ENCODE results near the gene SLCO4A1. TPM values are rescaled to one million over a fixed set of nuclear protein-coding genes. Genes with fewer than 3 reads are reported as not detected.

The SLCO4A1 gene
- total and polyA plus RNA-seq, 2 donors (not counting 1 experiment from before 2014, with no cell fraction given), result 2.1 to 79.5 TPM

DNA sequence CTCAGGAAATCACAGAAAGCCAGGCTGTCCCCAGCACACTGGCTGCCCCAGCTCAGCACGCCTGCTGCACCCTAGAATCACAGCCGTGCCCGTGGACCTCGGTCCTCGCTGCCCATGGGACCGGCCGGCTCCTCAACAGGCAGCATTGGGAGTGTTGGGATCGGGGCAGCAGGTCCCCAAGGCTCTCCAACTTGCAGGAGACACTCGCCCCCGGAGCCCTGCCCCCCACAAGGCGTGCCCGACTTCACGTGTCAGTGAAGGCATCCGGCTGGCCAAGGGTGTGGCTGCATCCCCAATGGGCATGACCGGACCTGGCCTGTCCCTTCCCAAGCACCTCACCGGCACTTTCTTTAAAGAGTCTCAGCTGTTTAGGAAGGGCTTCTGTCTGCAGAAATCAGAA lies 63.3 kb downstream of the SLCO4A1 start:
- Histone ChIP-seq H3K4me1 (ENCODE audit: control insufficient read depth in 2 of 2, insufficient read depth in 2 of 2, low read length in 2 of 2) (peaks cover 0 to 4% of the 10 kb centered on the region in 2 donors), H2AFZ (ENCODE audit: insufficient read depth, low read depth, low read length, poor library complexity, severe bottlenecking) (no peak overlapping the region), H3K27ac (ENCODE audit: low read length in 2 of 2) (no peak overlapping the region), H4K20me1 (ENCODE audit: control insufficient read depth, insufficient read depth, low read length, poor library complexity, severe bottlenecking) (no peaks in the 10 kb centered on the region), H3K4me2 (replicated peaks; ENCODE audit: low read depth, low read length, poor library complexity, severe bottlenecking) (no peak overlapping the region), H3K9ac (ENCODE audit: low read length) (no peak overlapping the region), H3K79me2 (ENCODE audit: control insufficient read depth, insufficient read depth, low read length) (no peaks in the 10 kb centered on the region), H3K9me3 (ENCODE audit: control extremely low read depth in 1 of 3, control insufficient read depth in 2 of 3, insufficient read depth in 1 of 3, low read length in 2 of 3) (no peaks in the 10 kb centered on the region), H3K4me3 (ENCODE audit: control extremely low read depth in 1 of 5, extremely low read depth in 1 of 5, insufficient read depth in 1 of 5, low read depth in 2 of 5, low read length in 4 of 5) (no peak overlapping the region), H3K27me3 (replicated peaks in 1 of 4; ENCODE audit: control extremely low read depth in 1 of 4, control insufficient read depth in 3 of 4, insufficient read depth in 4 of 4, low read length in 3 of 4) (peaks cover 0 to 31% (median 9%) of the 10 kb centered on the region in 4 experiments), H3K36me3 (replicated peaks in 1 of 2; ENCODE audit: control extremely low read depth in 1 of 2, control insufficient read depth in 1 of 2, extremely low read depth in 1 of 2, insufficient read depth in 2 of 2, low read length in 1 of 2) (no peaks in the 10 kb centered on the region)
- intact Hi-C loops (cut with micrococcal nuclease), result no loop called here
- TF ChIP-seq, protein P1, sequence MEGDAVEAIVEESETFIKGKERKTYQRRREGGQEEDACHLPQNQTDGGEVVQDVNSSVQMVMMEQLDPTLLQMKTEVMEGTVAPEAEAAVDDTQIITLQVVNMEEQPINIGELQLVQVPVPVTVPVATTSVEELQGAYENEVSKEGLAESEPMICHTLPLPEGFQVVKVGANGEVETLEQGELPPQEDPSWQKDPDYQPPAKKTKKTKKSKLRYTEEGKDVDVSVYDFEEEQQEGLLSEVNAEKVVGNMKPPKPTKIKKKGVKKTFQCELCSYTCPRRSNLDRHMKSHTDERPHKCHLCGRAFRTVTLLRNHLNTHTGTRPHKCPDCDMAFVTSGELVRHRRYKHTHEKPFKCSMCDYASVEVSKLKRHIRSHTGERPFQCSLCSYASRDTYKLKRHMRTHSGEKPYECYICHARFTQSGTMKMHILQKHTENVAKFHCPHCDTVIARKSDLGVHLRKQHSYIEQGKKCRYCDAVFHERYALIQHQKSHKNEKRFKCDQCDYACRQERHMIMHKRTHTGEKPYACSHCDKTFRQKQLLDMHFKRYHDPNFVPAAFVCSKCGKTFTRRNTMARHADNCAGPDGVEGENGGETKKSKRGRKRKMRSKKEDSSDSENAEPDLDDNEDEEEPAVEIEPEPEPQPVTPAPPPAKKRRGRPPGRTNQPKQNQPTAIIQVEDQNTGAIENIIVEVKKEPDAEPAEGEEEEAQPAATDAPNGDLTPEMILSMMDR (IDR thresholded peaks at IDR 0.05), result no peak
- TF ChIP-seq EZH2 (IDR thresholded peaks at IDR 0.05; ENCODE audit: borderline replicate concordance, insufficient read depth, low read depth, low read length, poor library complexity, severe bottlenecking), result no peak
- POLR2A ChIA-PET, result no interaction called here
- H3K27ac Mint-ChIP-seq, result no peak overlapping the region
- CTCF ChIA-PET, result interaction anchor here (1.6 kb wide), 1 partner anchor 79 kb away, joined by 3 read pairs; no protein-coding TSS in a partner anchor
- H3K9me3 Mint-ChIP-seq (ENCODE audit: insufficient read depth), result no peaks in the 10 kb centered on the region
- no peak overlapping the region for H3K4me3 Mint-ChIP-seq
- H3K27me3 Mint-ChIP-seq, result peaks cover 31% of the 10 kb centered on the region
- DNase-seq (no peak), ATAC-seq (ENCODE audit: low read depth) (no peak)
- 88% methylated on average over 16 of the region's 16 CpGs for WGBS (ENCODE audit: insufficient coverage)
- H3K4me1 Mint-ChIP-seq, result peaks cover 4% of the 10 kb centered on the region

- H3K27ac ChIP-seq (ENCODE audit: low read length in 2 of 2), result no peak overlapping the region
- intact Hi-C loops (cut with micrococcal nuclease), result no loop called here
- H3K79me2 ChIP-seq (ENCODE audit: control insufficient read depth, insufficient read depth, low read length), result no peaks in the 10 kb centered on the region
- Mint-ChIP-seq H3K9me3 (ENCODE audit: insufficient read depth) (no peaks in the 10 kb centered on the region), H3K27me3 (peaks cover 34% of the 10 kb centered on the region), H3K4me3 (no peak overlapping the region), H3K4me1 (peaks cover 4% of the 10 kb centered on the region), H3K27ac (no peak overlapping the region)
- no peaks in the 10 kb centered on the region for H4K20me1 ChIP-seq (ENCODE audit: control insufficient read depth, insufficient read depth, low read length, poor library complexity, severe bottlenecking)
- no peak overlapping the region for H3K9ac ChIP-seq (ENCODE audit: low read length)
- H3K4me2 ChIP-seq (replicated peaks; ENCODE audit: low read depth, low read length, poor library complexity, severe bottlenecking), result no peak overlapping the region
- H3K9me3 ChIP-seq (ENCODE audit: control extremely low read depth in 1 of 3, control insufficient read depth in 2 of 3, insufficient read depth in 1 of 3, low read length in 2 of 3), result no peaks in the 10 kb centered on the region
- ChIA-PET POLR2A (no interaction called here), CTCF (interaction anchor here (1.6 kb wide), 1 partner anchor 79 kb away, joined by 3 read pairs; no protein-coding TSS in a partner anchor)
- WGBS (ENCODE audit: insufficient coverage), result 88% methylated on average over 12 of the region's 12 CpGs
- peaks cover 0 to 4% of the 10 kb centered on the region in 2 donors for H3K4me1 ChIP-seq (ENCODE audit: control insufficient read depth in 2 of 2, insufficient read depth in 2 of 2, low read length in 2 of 2)
- ATAC-seq (ENCODE audit: low read depth) (no peak), DNase-seq (no peak)
- H3K4me3 ChIP-seq (ENCODE audit: control extremely low read depth in 1 of 5, extremely low read depth in 1 of 5, insufficient read depth in 1 of 5, low read depth in 2 of 5, low read length in 4 of 5), result no peak overlapping the region
- H2AFZ ChIP-seq (ENCODE audit: insufficient read depth, low read depth, low read length, poor library complexity, severe bottlenecking), result no peak overlapping the region
- H3K27me3 ChIP-seq (replicated peaks in 1 of 4; ENCODE audit: control extremely low read depth in 1 of 4, control insufficient read depth in 3 of 4, insufficient read depth in 4 of 4, low read length in 3 of 4), result peaks cover 0 to 35% (median 11%) of the 10 kb centered on the region in 4 experiments
- no peak for TF ChIP-seq EZH2 (IDR thresholded peaks at IDR 0.05; ENCODE audit: borderline replicate concordance, insufficient read depth, low read depth, low read length, poor library complexity, severe bottlenecking)
- TF ChIP-seq, protein P1 (IDR thresholded peaks at IDR 0.05), result no peak
- H3K36me3 ChIP-seq (replicated peaks in 1 of 2; ENCODE audit: control extremely low read depth in 1 of 2, control insufficient read depth in 1 of 2, extremely low read depth in 1 of 2, insufficient read depth in 2 of 2, low read length in 1 of 2), result no peaks in the 10 kb centered on the region
These were observed 64.0 kb downstream of the SLCO4A1 start for GRCh38 chr20:62706344-62706743.

Measured in B cell (primary cell).